ENCODE results near the gene MGAT4A. TPM values are rescaled to one million over a fixed set of nuclear protein-coding genes. Genes with fewer than 3 reads are reported as not detected.
"Not testable (repeated sequence)": the region's sequence is repeated elsewhere in the genome, so short reads cannot be mapped to it uniquely, and the experiment has no call there.

MGAT4A gene
- total RNA-seq, 2 experiments from 2014 or later: 124 to 152 TPM

- Mint-ChIP-seq H3K27ac (peak overlapping the region; percentile 75), H3K4me1 (peaks cover 56% of the 10 kb centered on the region), H3K27me3 (no peaks in the 10 kb centered on the region), H3K36me3 (peaks cover 8% of the 10 kb centered on the region), H3K9me3 (no peaks in the 10 kb centered on the region), H3K4me3 (peak overlapping the region; percentile 84)
- POLR2A ChIA-PET: interaction anchor here (0.5 to 10.2 kb wide), 7 partner anchors 13 to 740 kb away, joined by 3 to 225 read pairs (median 3); no protein-coding TSS in a partner anchor
- no peak for DNase-seq
- no peak for ATAC-seq (ENCODE audit: low read depth)
Observed at GRCh38 chr2:98734162-98734561, 3.2 kb upstream of the MGAT4A start.

GRCh38 chr2:98732430-98733051 lies 1.6 kb upstream of the MGAT4A start:
- H3K4me1 Mint-ChIP-seq: peaks cover 55% of the 10 kb centered on the region
- no peak for ATAC-seq (ENCODE audit: low read depth)
- H3K36me3 Mint-ChIP-seq: no peaks in the 10 kb centered on the region
- no peaks in the 10 kb centered on the region for H3K9me3 Mint-ChIP-seq
- DNase-seq: no peak
- peak overlapping the region; percentile 85 for H3K4me3 Mint-ChIP-seq
- no peaks in the 10 kb centered on the region for H3K27me3 Mint-ChIP-seq
- peak overlapping the region; percentile 83 for H3K27ac Mint-ChIP-seq
- POLR2A ChIA-PET: interaction anchor here (0.6 to 10.2 kb wide), 12 partner anchors 12 to 417 kb away, joined by 3 to 225 read pairs (median 4); no protein-coding TSS in a partner anchor

- Mint-ChIP-seq H3K27me3 (no peaks in the 10 kb centered on the region), H3K36me3 (no peaks in the 10 kb centered on the region), H3K9me3 (no peaks in the 10 kb centered on the region), H3K4me3 (peak overlapping the region; percentile 85), H3K27ac (peak overlapping the region; percentile 90), H3K4me1 (peaks cover 56% of the 10 kb centered on the region)
- POLR2A ChIA-PET: interaction anchor here (0.6 to 10.2 kb wide), 13 partner anchors 12 to 418 kb away, joined by 3 to 225 read pairs (median 5); no protein-coding TSS in a partner anchor
- no peak for DNase-seq
- no peak for ATAC-seq (ENCODE audit: low read depth)
Observed at GRCh38 chr2:98731894-98732349, 990 bp upstream of the MGAT4A start.

GRCh38 chr2:98730707-98731040 lies 258 bp downstream of the MGAT4A start:
- peaks cover 4% of the 10 kb centered on the region for H3K36me3 Mint-ChIP-seq
- DNase-seq: peak; percentile 79
- no peak overlapping the region for H3K27ac Mint-ChIP-seq
- ATAC-seq (ENCODE audit: low read depth): peak; percentile 51
- no peaks in the 10 kb centered on the region for H3K9me3 Mint-ChIP-seq
- peaks cover 59% of the 10 kb centered on the region for H3K4me1 Mint-ChIP-seq
- POLR2A ChIA-PET: interaction anchor here (0.5 to 10.2 kb wide), 24 partner anchors 10 to 284 kb away, joined by 3 to 225 read pairs (median 5); partner anchors contain the start of genes COA5 and UNC50
- H3K4me3 Mint-ChIP-seq: peak overlapping the region; percentile 83
- no peaks in the 10 kb centered on the region for H3K27me3 Mint-ChIP-seq

GRCh38 chr2:98730053-98730706 lies 752 bp downstream of the MGAT4A start:
- Mint-ChIP-seq H3K4me1 (peaks cover 61% of the 10 kb centered on the region), H3K36me3 (peaks cover 5% of the 10 kb centered on the region), H3K27me3 (no peaks in the 10 kb centered on the region), H3K27ac (peak overlapping the region; percentile 88), H3K9me3 (no peaks in the 10 kb centered on the region), H3K4me3 (peak overlapping the region; percentile 83)
- peak; percentile 69 for DNase-seq
- peak; percentile 23 for ATAC-seq (ENCODE audit: low read depth)
- POLR2A ChIA-PET: interaction anchor here (0.8 to 10.2 kb wide), 22 partner anchors 9 to 283 kb away, joined by 3 to 225 read pairs (median 6); partner anchors contain the start of genes COA5 and UNC50

- Mint-ChIP-seq H3K36me3 (peaks cover 7% of the 10 kb centered on the region), H3K27me3 (no peaks in the 10 kb centered on the region), H3K4me1 (peaks cover 61% of the 10 kb centered on the region), H3K4me3 (peak overlapping the region; percentile 83), H3K27ac (peak overlapping the region; percentile 88), H3K9me3 (no peaks in the 10 kb centered on the region)
- no peak for DNase-seq
- POLR2A ChIA-PET: interaction anchor here (1.0 to 10.2 kb wide), 16 partner anchors 12 to 121 kb away, joined by 3 to 225 read pairs (median 6); partner anchors contain the start of genes COA5 and UNC50
- no peak for ATAC-seq (ENCODE audit: low read depth)
Observed at GRCh38 chr2:98729652-98730051, 1.3 kb downstream of the MGAT4A start.

- H3K4me3 Mint-ChIP-seq: peak overlapping the region; percentile 83
- H3K27me3 Mint-ChIP-seq; DNase-seq; ATAC-seq (ENCODE audit: low read depth); H3K9me3 Mint-ChIP-seq: not testable (repeated sequence)
- peaks cover 56% of the 10 kb centered on the region for H3K4me1 Mint-ChIP-seq
- H3K36me3 Mint-ChIP-seq: peaks cover 18% of the 10 kb centered on the region
- POLR2A ChIA-PET: interaction anchor here (0.8 to 10.2 kb wide), 7 partner anchors 16 to 94 kb away, joined by 3 to 225 read pairs (median 5); no protein-coding TSS in a partner anchor
- peak overlapping the region; percentile 88 for H3K27ac Mint-ChIP-seq
Observed at GRCh38 chr2:98728088-98728718, 2.7 kb downstream of the MGAT4A start.

- H3K4me1 Mint-ChIP-seq: peaks cover 56% of the 10 kb centered on the region
- no peaks in the 10 kb centered on the region for H3K9me3 Mint-ChIP-seq
Observed at GRCh38 chr2:98727369-98728087, 3.4 kb downstream of the MGAT4A start.

GRCh38 chr2:98726735-98727368 lies 4.1 kb downstream of the MGAT4A start:
- H3K4me1 Mint-ChIP-seq: peaks cover 58% of the 10 kb centered on the region
- POLR2A ChIA-PET: interaction anchor here (0.7 to 10.2 kb wide), 6 partner anchors 18 to 102 kb away, joined by 3 to 225 read pairs (median 5); no protein-coding TSS in a partner anchor
- no peaks in the 10 kb centered on the region for H3K9me3 Mint-ChIP-seq
- peak overlapping the region; percentile 75 for H3K27ac Mint-ChIP-seq
- no peaks in the 10 kb centered on the region for H3K27me3 Mint-ChIP-seq
- DNase-seq (no peak), ATAC-seq (ENCODE audit: low read depth) (no peak)
- H3K36me3 Mint-ChIP-seq: peaks cover 31% of the 10 kb centered on the region
- peak overlapping the region; percentile 83 for H3K4me3 Mint-ChIP-seq

More at GRCh38 chr2:98727369-98728087, 3.4 kb downstream of the MGAT4A start:
- H3K27ac Mint-ChIP-seq: peak overlapping the region; percentile 61
- POLR2A ChIA-PET: interaction anchor here (1.7 to 10.2 kb wide), 6 partner anchors 15 to 102 kb away, joined by 4 to 225 read pairs (median 6); no protein-coding TSS in a partner anchor
- H3K36me3 Mint-ChIP-seq: peaks cover 25% of the 10 kb centered on the region
- ATAC-seq (ENCODE audit: low read depth) (no peak), DNase-seq (no peak)
- H3K4me3 Mint-ChIP-seq: peak overlapping the region; percentile 83
- H3K27me3 Mint-ChIP-seq: no peaks in the 10 kb centered on the region

GRCh38 chr2:98726205-98726604 lies 4.7 kb downstream of the MGAT4A start:
- H3K36me3 Mint-ChIP-seq: peaks cover 35% of the 10 kb centered on the region
- ATAC-seq (ENCODE audit: low read depth): no peak
- peaks cover 56% of the 10 kb centered on the region for H3K4me1 Mint-ChIP-seq
- H3K27ac Mint-ChIP-seq: peak overlapping the region; percentile 75
- no peaks in the 10 kb centered on the region for H3K9me3 Mint-ChIP-seq
- no peak for DNase-seq
- H3K4me3 Mint-ChIP-seq: peak overlapping the region; percentile 83
- POLR2A ChIA-PET: interaction anchor here (0.7 to 10.2 kb wide), 4 partner anchors 43 to 103 kb away, joined by 3 to 225 read pairs (median 4); no protein-coding TSS in a partner anchor
- H3K27me3 Mint-ChIP-seq: no peaks in the 10 kb centered on the region

GRCh38 chr2:98720286-98720685 lies 10.6 kb downstream of the MGAT4A start:
- peaks cover 59% of the 10 kb centered on the region for H3K4me1 Mint-ChIP-seq
- DNase-seq (no peak), ATAC-seq (ENCODE audit: low read depth) (no peak)
- POLR2A ChIA-PET: interaction anchor here (1.1 kb wide), 1 partner anchor 11 kb away, joined by 3 read pairs; the partner anchor contains the start of gene MGAT4A
- H3K4me3 Mint-ChIP-seq: no peak overlapping the region
- H3K9me3 Mint-ChIP-seq: peaks cover 6% of the 10 kb centered on the region
- no peak overlapping the region for H3K27ac Mint-ChIP-seq
- H3K27me3 Mint-ChIP-seq: no peaks in the 10 kb centered on the region
- H3K36me3 Mint-ChIP-seq: peaks cover 69% of the 10 kb centered on the region

- Mint-ChIP-seq H3K27me3 (no peaks in the 10 kb centered on the region), H3K4me3 (no peak overlapping the region), H3K9me3 (peaks cover 6% of the 10 kb centered on the region), H3K4me1 (peaks cover 51% of the 10 kb centered on the region), H3K36me3 (peaks cover 55% of the 10 kb centered on the region), H3K27ac (no peak overlapping the region)
- no peak for ATAC-seq (ENCODE audit: low read depth)
- POLR2A ChIA-PET: interaction anchor here (0.9 to 1.9 kb wide), 4 partner anchors 10 to 54 kb away, joined by 3 to 16 read pairs (median 4); partner anchors contain the start of gene MGAT4A
- no peak for DNase-seq
Observed at GRCh38 chr2:98717621-98718020, 13.3 kb downstream of the MGAT4A start.

All from activated naive CD8-positive, alpha-beta T cell treated with anti-CD3 and anti-CD28 coated beads, Interleukin-2, amount 10 ng/mL, durations not matched to agents 7 days and 5 days (primary cell).